Natural killer cell treated with Interleukin-12 subunit alpha and Interleukin-12 subunit beta and Interleukin-15 and Interleukin-18, amount 100 ng/mL, for 72 hours (primary cell): Measurements from ENCODE around the gene FHL1. TPM values are rescaled to one million over a fixed set of nuclear protein-coding genes. Genes with fewer than 3 reads are reported as not detected.
"Not testable (repeated sequence)": the region's sequence is repeated elsewhere in the genome, so short reads cannot be mapped to it uniquely, and the experiment has no call there.

Source experiments
- ATAC-seq, 2 donors: fragments of 150-1000 bp; cut with Tn5 transposase in 1 of 2; sonication (Bioruptor Pico), chemical (Tn5 transposase) in 1 of 2; 2 replicates each; pipeline ENCODE4 v1.10.0; 2021
- DNase-seq: peaks from one replicate; pipeline ENCODE4 v3.0.0; 2022; ENCODE audit warnings: low spot score
- H3K27ac Mint-ChIP-seq, 2 donors: 1 replicate in 1 of 2; 2 replicates in 1 of 2; pipeline ENCODE4 v1.8.0; 2022; ENCODE audit warnings: mixed read lengths in 2 of 2, mild to moderate bottlenecking in 1 of 2, moderate library complexity in 1 of 2
- H3K27me3 Mint-ChIP-seq, 2 donors: 1 replicate in 1 of 2; 2 replicates in 1 of 2; pipeline ENCODE4 v1.8.0; 2022; ENCODE audit warnings: mixed read lengths in 2 of 2
- H3K36me3 Mint-ChIP-seq: one replicate; pipeline ENCODE4 v1.8.0; 2022; ENCODE audit warnings: mixed read lengths
- H3K4me1 Mint-ChIP-seq, 2 donors: 1 replicate in 1 of 2; 2 replicates in 1 of 2; pipeline ENCODE4 v1.8.0; 2022; ENCODE audit warnings: low read depth in 2 of 2, mixed read lengths in 2 of 2, mild to moderate bottlenecking in 1 of 2
- H3K4me3 Mint-ChIP-seq: one replicate; pipeline ENCODE4 v1.8.0; 2022; ENCODE audit warnings: mixed read lengths
- H3K9me3 Mint-ChIP-seq: 2 replicates; pipeline ENCODE4 v1.8.0; 2022; ENCODE audit warnings: mixed read lengths
- total RNA-seq, 2 donors: library from RNA; stranded (reverse); gene quantifications; one replicate each; pipeline ENCODE4 v1.2.3, GENCODE V29; 2022

FHL1 gene
- total RNA-seq, 2 donors from 2014 or later: 2.9 to 6.7 TPM

GRCh38 chrX:136237849-136238248 is 90.5 kb downstream of the FHL1 start:
- H3K27me3 Mint-ChIP-seq, ATAC-seq, H3K4me3 Mint-ChIP-seq, H3K27ac Mint-ChIP-seq, DNase-seq, H3K9me3 Mint-ChIP-seq, H3K4me1 Mint-ChIP-seq: not testable (repeated sequence)
- H3K36me3 Mint-ChIP-seq: peaks cover 15% of the 10 kb centered on the region

- DNase-seq: no peak
- no peaks in the 10 kb centered on the region for H3K4me1 Mint-ChIP-seq
- no peak overlapping the region for H3K4me3 Mint-ChIP-seq
- no peak for ATAC-seq
- H3K9me3 Mint-ChIP-seq: no peaks in the 10 kb centered on the region
- H3K27me3 Mint-ChIP-seq: peaks cover 0 to 13% of the 10 kb centered on the region in 2 donors
- peaks cover 20% of the 10 kb centered on the region for H3K36me3 Mint-ChIP-seq
- H3K27ac Mint-ChIP-seq: no peak overlapping the region
Observed at GRCh38 chrX:136246201-136246600, 98.9 kb downstream of the FHL1 start.

DNA sequence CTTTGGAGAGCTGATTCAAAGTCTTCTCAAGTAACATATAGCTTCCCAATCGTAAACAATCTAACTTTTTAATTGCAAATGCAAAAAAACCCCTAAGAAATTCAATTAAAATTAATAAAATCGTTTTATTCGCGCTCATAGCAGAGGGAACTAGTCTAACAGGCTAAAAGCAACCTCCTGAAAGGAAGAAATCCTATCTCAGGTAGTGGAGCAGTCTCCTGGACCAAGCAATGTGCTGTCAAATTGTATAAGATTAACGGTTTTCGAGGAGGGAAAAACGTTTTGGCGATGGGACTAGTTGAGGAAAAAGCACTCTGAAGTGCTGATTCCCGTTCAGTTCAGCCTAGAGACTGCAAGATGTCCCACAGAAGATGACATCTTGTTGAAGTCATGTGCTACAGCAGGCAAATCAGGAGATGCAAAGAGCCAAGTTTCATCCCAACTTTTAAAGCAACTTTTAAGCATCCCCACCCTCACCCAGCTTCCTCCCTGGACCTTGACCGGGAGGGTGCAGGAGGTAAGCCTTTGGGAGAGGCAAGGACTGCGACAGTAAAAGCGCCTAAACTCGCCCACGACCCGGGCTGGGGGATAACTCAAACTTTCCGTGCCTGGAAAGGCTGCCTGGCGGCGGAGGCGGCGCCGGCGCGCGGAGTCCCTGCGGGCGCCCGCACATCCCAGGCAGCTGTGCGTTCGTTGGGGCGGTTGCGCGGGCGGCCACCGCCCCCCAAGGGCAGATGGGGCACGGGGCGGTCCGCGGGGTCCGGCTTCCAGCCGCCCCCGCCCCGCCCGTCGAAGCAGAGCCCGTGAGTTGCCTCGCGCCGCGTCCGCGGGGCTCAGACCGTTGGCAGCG is 103.1 kb downstream of the FHL1 start:
- peak overlapping the region in 1 of 2 donors; percentile 50 for H3K27ac Mint-ChIP-seq
- peaks cover 0 to 3% of the 10 kb centered on the region in 2 donors for H3K4me1 Mint-ChIP-seq
- peak overlapping the region; percentile 79 for H3K4me3 Mint-ChIP-seq
- no peaks in the 10 kb centered on the region for H3K36me3 Mint-ChIP-seq
- peaks cover 0 to 5% of the 10 kb centered on the region in 2 donors for H3K27me3 Mint-ChIP-seq
- DNase-seq (peak; percentile 61), ATAC-seq (peak; percentile 66 to 74)
- H3K9me3 Mint-ChIP-seq: no peaks in the 10 kb centered on the region

DNA sequence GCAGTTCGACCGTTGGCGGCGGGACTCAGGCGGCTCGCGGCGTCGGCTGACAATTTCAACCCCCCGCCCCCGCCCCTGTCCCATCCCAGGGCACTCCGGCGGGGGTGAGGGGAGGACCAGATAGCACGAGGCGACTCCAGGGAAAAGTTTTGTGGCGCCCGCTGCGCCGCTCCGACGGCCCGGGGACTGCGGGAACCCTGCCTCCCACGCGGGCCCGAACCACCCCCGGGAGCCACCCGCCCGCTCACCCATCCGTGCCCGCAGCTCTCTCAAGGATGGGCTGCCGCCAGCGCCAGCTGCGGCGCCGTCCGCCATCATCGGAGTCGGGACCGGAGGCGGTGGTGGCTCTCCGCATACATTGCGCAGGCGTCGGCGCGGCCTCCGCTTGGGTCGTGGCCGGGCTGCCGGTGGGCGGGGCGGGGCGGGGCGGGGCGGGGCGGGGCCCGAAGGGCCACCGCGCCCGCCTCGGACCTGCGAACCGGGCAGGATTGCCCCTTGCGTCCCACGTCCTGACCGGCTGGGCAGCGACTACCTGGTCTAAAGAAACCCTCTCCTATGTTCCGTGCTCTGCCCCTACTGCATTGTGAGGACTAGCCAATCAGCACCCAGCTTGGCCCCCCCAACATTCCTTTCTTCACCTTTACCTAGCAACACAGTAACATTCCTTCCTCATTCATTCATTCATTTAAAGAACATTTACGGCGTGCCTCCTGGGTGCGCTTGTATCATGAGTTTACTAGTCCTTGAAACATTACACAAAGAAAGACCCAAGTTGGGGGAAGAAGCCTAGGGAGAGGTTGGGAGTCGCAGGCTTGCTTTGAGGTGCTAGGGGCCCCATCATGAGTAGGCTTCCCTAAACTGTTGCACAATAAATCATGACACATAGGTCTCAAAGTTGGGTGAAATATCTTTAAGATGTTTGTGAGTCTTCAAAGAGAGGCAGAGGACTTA is 104.0 kb downstream of the FHL1 start, which contains the start of gene MAP7D3:
MAP7D3 (minus strand) TSS at position 360 of the 951 bp plus-strand sequence; CDS start at position 318, 42 bp downstream.
- ATAC-seq: peak; percentile 94 to 95
- H3K4me1 Mint-ChIP-seq: peaks cover 0 to 3% of the 10 kb centered on the region in 2 donors
- H3K27ac Mint-ChIP-seq: peak within 1 kb of the TSS; percentile 49 to 74
- peak within 1 kb of the TSS; percentile 86 for H3K4me3 Mint-ChIP-seq
- H3K9me3 Mint-ChIP-seq: no peaks in the 10 kb centered on the region
- peak; percentile 83 for DNase-seq
- H3K27me3 Mint-ChIP-seq: peaks cover 0 to 5% of the 10 kb centered on the region in 2 donors
- H3K36me3 Mint-ChIP-seq: no peaks in the 10 kb centered on the region

DNA sequence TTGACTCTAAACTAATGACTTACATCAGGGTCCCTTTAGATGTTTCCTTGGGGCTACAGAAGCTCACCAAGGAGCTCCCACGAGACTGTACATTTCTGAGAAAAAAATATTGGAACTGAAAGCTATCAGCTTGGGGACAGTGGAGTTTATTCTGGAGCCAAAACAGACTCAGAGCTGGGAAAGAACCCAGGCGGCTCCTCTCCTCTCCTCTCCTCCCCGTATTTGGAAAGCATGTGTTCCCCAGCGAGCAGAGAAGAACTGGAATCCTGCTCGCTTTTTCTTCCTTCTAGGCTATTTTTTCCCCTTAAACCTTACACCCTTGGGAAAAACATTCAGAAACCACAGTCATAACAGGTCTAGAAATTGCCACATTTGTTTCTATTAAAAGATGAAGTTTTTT is 108.2 kb downstream of the FHL1 start:
- DNase-seq: no peak
- ATAC-seq: no peak
- H3K4me1 Mint-ChIP-seq: peaks cover 13 to 14% of the 10 kb centered on the region in 2 donors
- H3K27me3 Mint-ChIP-seq: peaks cover 0 to 10% of the 10 kb centered on the region in 2 donors
- no peaks in the 10 kb centered on the region for H3K9me3 Mint-ChIP-seq
- H3K27ac Mint-ChIP-seq: no peak overlapping the region
- no peaks in the 10 kb centered on the region for H3K36me3 Mint-ChIP-seq
- no peak overlapping the region for H3K4me3 Mint-ChIP-seq

GRCh38 chrX:136256026-136256425 is 108.7 kb downstream of the FHL1 start:
- ATAC-seq: no peak
- Mint-ChIP-seq H3K27me3 (peaks cover 0 to 12% of the 10 kb centered on the region in 2 donors), H3K4me1 (peaks cover 13 to 14% of the 10 kb centered on the region in 2 donors), H3K9me3 (no peaks in the 10 kb centered on the region), H3K36me3 (no peaks in the 10 kb centered on the region), H3K4me3 (no peak overlapping the region), H3K27ac (no peak overlapping the region)
- DNase-seq: no peak

DNA sequence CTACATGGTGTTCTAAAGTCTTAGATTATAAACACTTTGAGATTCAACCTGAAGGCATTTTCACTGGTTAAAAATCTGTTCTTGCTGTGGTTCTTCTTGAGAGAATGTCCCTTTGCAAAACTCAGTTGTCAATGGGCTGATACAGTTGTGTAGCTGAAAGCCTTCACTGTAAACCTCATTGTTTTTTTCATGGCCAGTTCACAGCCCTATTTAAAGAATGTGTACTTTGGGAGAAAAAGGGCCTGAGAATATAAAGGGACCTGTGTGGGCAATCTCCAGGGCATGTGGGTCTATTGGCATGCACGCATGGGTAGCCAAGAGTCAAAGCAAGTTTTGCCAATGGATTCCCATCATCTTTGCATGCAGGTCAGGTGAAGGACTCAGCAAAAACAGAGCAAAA is 111.6 kb downstream of the FHL1 start:
- ATAC-seq: no peak
- Mint-ChIP-seq H3K4me3 (peak overlapping the region; percentile 12), H3K4me1 (peaks cover 11 to 13% of the 10 kb centered on the region in 2 donors)

GRCh38 chrX:136259543-136259942 is 112.2 kb downstream of the FHL1 start:
- Mint-ChIP-seq H3K4me3 (no peak overlapping the region), H3K4me1 (peaks cover 11 to 13% of the 10 kb centered on the region in 2 donors), H3K27ac (peak overlapping the region in 1 of 2 donors; percentile 33), H3K9me3 (no peaks in the 10 kb centered on the region), H3K36me3 (no peaks in the 10 kb centered on the region), H3K27me3 (peaks cover 0 to 13% of the 10 kb centered on the region in 2 donors)
- DNase-seq: no peak
- ATAC-seq: peak in 1 of 2 donors; percentile 56

More for the DNA sequence above, 111.6 kb downstream of the FHL1 start:
- H3K27ac Mint-ChIP-seq: peak overlapping the region in 1 of 2 donors; percentile 33
- no peaks in the 10 kb centered on the region for H3K9me3 Mint-ChIP-seq
- peaks cover 0 to 16% of the 10 kb centered on the region in 2 donors for H3K27me3 Mint-ChIP-seq
- H3K36me3 Mint-ChIP-seq: no peaks in the 10 kb centered on the region
- DNase-seq: no peak

DNA sequence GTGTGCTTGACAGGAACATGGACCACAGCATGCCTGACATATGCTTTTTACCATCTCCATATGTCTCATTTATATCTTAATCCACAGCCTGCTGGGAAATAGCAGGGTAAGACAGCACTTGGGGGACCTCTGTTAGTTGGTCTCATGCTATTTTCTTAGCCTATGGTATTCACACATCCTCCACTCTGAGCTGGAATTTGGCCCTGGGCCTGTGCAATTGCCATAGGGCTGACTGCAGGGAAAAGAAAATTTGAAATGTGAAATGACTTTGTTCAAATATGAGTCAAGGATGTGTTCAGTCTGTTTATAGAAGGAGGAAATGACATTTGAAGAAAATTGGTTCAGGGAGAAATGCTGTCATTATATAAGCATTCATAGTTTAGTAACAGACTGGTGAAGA is 113.4 kb downstream of the FHL1 start:
- H3K4me1 Mint-ChIP-seq: peaks cover 11 to 13% of the 10 kb centered on the region in 2 donors
- no peaks in the 10 kb centered on the region for H3K36me3 Mint-ChIP-seq
- H3K27me3 Mint-ChIP-seq: peaks cover 0 to 13% of the 10 kb centered on the region in 2 donors
- H3K9me3 Mint-ChIP-seq: no peaks in the 10 kb centered on the region
- no peak overlapping the region for H3K4me3 Mint-ChIP-seq
- no peak for DNase-seq
- H3K27ac Mint-ChIP-seq: no peak overlapping the region
- ATAC-seq: no peak

Other genes starting within 250 kb of the FHL1 start
- 10 to 100 TPM; 16.1 to 22.2 TPM for gene MMGT1, start 173.5 kb upstream of the FHL1 start, total RNA-seq
- 10 to 100 TPM; 16.6 to 18.6 TPM for gene SLC9A6, start 162.1 kb upstream of the FHL1 start, total RNA-seq
- 10 to 100 TPM in 1 of 2 donors, 1 to 10 TPM in 1; 9.5 to 13.5 TPM for gene MAP7D3, start 103.9 kb downstream of the FHL1 start, total RNA-seq
- gene ADGRG4, start 153.4 kb downstream of the FHL1 start, total RNA-seq: not detected